ENCODE data around the gene ARHGEF39.
"Not testable (repeated sequence)": the region's sequence is repeated elsewhere in the genome, so short reads cannot be mapped to it uniquely, and the experiment has no call there.

Gene ARHGEF39

DNA sequence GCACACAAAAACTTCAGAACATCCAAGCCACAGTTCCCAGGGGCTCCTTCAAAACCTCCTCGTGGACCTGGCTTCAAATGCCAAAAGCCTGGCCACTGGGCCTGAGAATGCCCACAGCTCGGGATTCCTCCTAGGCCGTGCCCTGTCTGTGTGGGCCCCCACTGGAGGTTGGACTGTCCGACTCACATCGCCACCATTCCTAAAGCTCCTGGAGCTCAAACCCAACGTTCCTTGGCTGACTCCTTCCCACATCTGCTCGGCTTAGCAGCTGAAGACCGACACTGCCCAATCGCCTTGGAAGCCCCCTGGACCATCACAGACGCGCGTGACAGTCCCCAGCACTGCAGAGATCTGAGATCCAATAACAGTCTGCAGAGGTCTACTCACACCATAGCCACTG lies 21.9 kb downstream of the ARHGEF39 start:
- no peaks in the 10 kb centered on the region for H3K36me3 ChIP-seq (ENCODE audit: insufficient read depth, low read depth, low read length)
- H3K4me1 ChIP-seq (ENCODE audit: insufficient read depth, low read length) = peaks cover 3% of the 10 kb centered on the region; the same call in 1 of the 2 replicates
- no peaks in the 10 kb centered on the region for H3K9me3 ChIP-seq (ENCODE audit: insufficient read depth, low read depth, low read length)
- peaks cover 7% of the 10 kb centered on the region; the same call in 1 of the 2 replicates for H3K27me3 ChIP-seq (ENCODE audit: insufficient read depth, low read length)
- H3K27ac ChIP-seq (ENCODE audit: low read length) = no peak overlapping the region
- no peak overlapping the region for H3K9ac ChIP-seq (ENCODE audit: low read depth, low read length)
- no peak overlapping the region for H3K4me3 ChIP-seq (ENCODE audit: low read length)

DNA sequence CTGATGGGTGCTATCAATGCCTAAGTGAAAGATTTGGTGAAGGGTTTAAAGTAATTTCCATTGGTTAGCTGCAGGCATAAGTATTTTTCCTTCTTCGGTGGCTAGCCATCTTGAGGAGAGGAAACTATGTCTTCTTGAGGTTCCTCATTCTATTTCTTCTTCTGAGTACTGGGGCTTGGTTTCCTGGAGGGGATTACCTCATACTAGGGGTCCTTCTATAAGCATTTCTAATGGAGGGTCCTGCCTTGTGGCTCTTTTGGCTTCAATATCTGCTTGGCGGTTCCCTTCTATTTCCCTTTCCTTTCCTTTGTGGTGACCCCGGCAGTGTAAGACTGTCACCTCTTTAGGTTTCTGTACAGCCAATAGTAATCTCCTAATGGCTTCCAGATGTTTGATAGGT lies 23.5 kb downstream of the ARHGEF39 start:
- not testable (repeated sequence) for H3K36me3 ChIP-seq (ENCODE audit: insufficient read depth, low read depth, low read length); H3K27me3 ChIP-seq (ENCODE audit: insufficient read depth, low read length); H3K4me3 ChIP-seq (ENCODE audit: low read length); H3K9ac ChIP-seq (ENCODE audit: low read depth, low read length); H3K9me3 ChIP-seq (ENCODE audit: insufficient read depth, low read depth, low read length); H3K4me1 ChIP-seq (ENCODE audit: insufficient read depth, low read length); H3K27ac ChIP-seq (ENCODE audit: low read length)

DNA sequence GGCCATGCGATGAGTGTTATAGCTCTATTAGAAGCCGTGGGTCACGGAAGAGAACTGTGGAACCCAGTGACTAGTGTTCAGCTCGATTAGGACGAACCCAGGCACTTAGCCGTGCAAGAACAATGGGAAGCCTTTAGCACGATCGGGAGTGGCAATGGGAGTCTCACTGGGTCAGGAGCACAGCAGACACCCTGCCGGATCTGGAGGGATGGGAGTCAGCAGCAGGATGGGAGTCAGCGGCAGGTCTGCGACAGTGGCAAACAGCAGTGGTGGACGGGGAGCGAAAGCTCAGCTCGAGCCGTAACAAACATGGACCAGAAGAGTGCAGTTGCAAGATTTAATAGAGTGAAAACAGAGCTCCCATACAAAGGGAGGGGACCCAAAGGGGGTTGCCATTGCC lies 24.6 kb downstream of the ARHGEF39 start:
- H3K36me3 ChIP-seq (ENCODE audit: insufficient read depth, low read depth, low read length); H3K9me3 ChIP-seq (ENCODE audit: insufficient read depth, low read depth, low read length); H3K4me3 ChIP-seq (ENCODE audit: low read length); H3K27ac ChIP-seq (ENCODE audit: low read length); H3K4me1 ChIP-seq (ENCODE audit: insufficient read depth, low read length); H3K27me3 ChIP-seq (ENCODE audit: insufficient read depth, low read length); H3K9ac ChIP-seq (ENCODE audit: low read depth, low read length): not testable (repeated sequence)

DNA sequence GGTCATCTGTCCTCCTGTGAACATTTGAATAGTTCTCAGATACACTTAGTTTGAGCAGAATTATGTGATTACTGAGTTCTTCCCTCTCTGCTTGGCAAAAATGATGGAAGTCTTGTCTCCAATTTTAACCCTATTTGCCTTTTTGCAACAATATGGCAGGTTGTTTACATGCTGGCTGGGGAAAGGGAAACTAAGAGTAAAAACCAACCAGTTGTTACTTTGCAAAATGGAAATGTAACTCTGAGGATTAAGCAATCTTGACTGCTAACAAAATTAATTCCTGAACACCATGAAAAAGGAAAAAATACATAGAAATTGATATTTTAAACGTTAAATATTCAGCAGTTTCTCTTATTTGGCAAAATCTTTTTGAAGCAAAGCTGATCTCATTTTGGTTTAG lies 25.4 kb downstream of the ARHGEF39 start:
- Histone ChIP-seq H3K4me1 (ENCODE audit: insufficient read depth, low read length) (no peaks in the 10 kb centered on the region), H3K36me3 (ENCODE audit: insufficient read depth, low read depth, low read length) (no peaks in the 10 kb centered on the region), H3K4me3 (ENCODE audit: low read length) (no peak overlapping the region), H3K27ac (ENCODE audit: low read length) (no peak overlapping the region), H3K27me3 (ENCODE audit: insufficient read depth, low read length) (no peaks in the 10 kb centered on the region), H3K9ac (ENCODE audit: low read depth, low read length) (no peak overlapping the region), H3K9me3 (ENCODE audit: insufficient read depth, low read depth, low read length) (no peaks in the 10 kb centered on the region)

DNA sequence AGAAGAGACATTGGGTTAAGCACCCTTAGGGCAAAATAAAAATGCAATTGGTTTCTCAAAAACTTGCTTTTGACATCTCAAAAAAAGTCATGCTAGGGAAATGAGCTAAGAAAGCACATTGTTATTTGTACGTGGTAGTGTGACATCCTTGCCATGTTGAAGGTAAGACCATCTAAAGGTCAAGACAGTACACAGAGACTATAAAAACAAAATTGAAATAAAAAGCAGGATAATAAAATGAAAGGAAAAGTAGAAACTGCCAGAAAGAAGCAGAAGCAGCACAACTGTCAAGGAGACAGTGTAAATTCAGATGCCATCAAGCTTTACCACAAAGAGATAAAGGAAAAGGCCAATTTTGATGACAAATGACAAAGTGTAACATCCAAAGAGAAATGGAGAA lies 25.8 kb downstream of the ARHGEF39 start:
- H3K27me3 ChIP-seq (ENCODE audit: insufficient read depth, low read length); H3K9me3 ChIP-seq (ENCODE audit: insufficient read depth, low read depth, low read length); H3K27ac ChIP-seq (ENCODE audit: low read length); H3K9ac ChIP-seq (ENCODE audit: low read depth, low read length); H3K4me3 ChIP-seq (ENCODE audit: low read length); H3K36me3 ChIP-seq (ENCODE audit: insufficient read depth, low read depth, low read length); H3K4me1 ChIP-seq (ENCODE audit: insufficient read depth, low read length): not testable (repeated sequence)

DNA sequence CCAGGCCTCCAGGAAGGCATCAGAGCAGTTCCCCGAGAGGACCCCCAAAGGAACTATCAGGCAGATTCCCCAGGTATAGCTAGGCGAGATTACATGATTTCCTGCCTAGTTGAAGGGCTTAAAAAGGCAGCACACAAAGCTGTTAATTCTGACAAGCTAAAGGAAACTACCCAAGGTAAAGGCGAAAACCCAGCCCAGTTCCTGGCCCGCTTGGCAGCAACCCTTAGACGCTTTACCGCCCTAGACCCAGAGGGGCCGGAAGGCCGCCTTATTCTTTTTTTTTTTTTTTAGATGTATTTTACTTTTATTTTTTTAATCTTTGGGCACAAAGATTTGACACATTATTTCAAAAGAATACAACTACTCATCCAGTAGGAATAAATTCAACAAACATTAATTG lies 26.2 kb downstream of the ARHGEF39 start:
- not testable (repeated sequence) for H3K27me3 ChIP-seq (ENCODE audit: insufficient read depth, low read length); H3K36me3 ChIP-seq (ENCODE audit: insufficient read depth, low read depth, low read length); H3K4me3 ChIP-seq (ENCODE audit: low read length); H3K27ac ChIP-seq (ENCODE audit: low read length); H3K9ac ChIP-seq (ENCODE audit: low read depth, low read length); H3K4me1 ChIP-seq (ENCODE audit: insufficient read depth, low read length); H3K9me3 ChIP-seq (ENCODE audit: insufficient read depth, low read depth, low read length)

DNA sequence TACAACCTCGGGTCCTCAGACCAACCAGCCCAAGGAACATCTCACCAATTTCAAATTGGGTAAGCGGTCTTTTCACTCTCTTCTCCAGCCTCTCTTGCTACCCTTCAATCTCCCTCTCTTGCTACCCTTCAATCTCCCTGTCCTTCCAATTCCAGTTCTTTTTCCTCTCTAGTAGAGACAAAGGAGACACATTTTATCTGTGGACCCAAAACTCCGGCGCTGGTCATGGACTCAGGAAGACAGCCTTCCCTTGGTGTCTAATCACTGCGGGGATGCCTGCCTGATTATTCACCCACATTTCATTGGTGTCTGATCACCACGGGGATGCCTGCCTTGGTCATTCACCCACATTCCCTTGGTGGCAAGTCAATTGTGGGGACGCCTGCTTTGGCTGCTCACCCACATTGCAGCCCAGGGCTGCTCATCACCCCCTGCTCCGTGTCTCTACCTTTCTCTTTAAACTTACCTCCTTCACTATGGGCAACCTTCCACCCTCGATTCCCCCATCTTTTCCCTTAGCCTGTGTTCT lies 27.5 kb downstream of the ARHGEF39 start:
- H3K27ac ChIP-seq (ENCODE audit: low read length); H3K4me1 ChIP-seq (ENCODE audit: insufficient read depth, low read length); H3K36me3 ChIP-seq (ENCODE audit: insufficient read depth, low read depth, low read length): not testable (repeated sequence)

DNA sequence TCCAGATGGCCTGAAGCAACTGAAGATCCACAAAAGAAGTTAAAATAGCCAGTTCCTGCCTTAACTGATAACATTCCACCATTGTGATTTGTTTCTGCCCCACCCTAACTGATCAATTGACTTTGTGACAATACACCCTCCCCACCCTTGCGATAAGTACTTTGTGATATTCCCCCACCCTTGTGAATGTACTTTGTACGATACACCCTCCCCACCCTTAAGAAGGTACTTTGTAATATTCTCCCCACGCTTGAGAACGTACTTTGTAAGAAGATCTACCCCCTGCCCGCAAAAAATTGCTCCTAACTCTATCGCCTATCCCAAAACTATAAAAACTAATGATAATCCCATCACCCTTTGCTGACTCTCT lies 28.1 kb downstream of the ARHGEF39 start:
- not testable (repeated sequence) for H3K27ac ChIP-seq (ENCODE audit: low read length); H3K9me3 ChIP-seq (ENCODE audit: insufficient read depth, low read depth, low read length); H3K4me3 ChIP-seq (ENCODE audit: low read length); H3K36me3 ChIP-seq (ENCODE audit: insufficient read depth, low read depth, low read length); H3K4me1 ChIP-seq (ENCODE audit: insufficient read depth, low read length); H3K9ac ChIP-seq (ENCODE audit: low read depth, low read length); H3K27me3 ChIP-seq (ENCODE audit: insufficient read depth, low read length)

More for the DNA sequence above, 27.5 kb downstream of the ARHGEF39 start:
- not testable (repeated sequence) for H3K4me3 ChIP-seq (ENCODE audit: low read length); H3K9ac ChIP-seq (ENCODE audit: low read depth, low read length); H3K27me3 ChIP-seq (ENCODE audit: insufficient read depth, low read length); H3K9me3 ChIP-seq (ENCODE audit: insufficient read depth, low read depth, low read length)

DNA sequence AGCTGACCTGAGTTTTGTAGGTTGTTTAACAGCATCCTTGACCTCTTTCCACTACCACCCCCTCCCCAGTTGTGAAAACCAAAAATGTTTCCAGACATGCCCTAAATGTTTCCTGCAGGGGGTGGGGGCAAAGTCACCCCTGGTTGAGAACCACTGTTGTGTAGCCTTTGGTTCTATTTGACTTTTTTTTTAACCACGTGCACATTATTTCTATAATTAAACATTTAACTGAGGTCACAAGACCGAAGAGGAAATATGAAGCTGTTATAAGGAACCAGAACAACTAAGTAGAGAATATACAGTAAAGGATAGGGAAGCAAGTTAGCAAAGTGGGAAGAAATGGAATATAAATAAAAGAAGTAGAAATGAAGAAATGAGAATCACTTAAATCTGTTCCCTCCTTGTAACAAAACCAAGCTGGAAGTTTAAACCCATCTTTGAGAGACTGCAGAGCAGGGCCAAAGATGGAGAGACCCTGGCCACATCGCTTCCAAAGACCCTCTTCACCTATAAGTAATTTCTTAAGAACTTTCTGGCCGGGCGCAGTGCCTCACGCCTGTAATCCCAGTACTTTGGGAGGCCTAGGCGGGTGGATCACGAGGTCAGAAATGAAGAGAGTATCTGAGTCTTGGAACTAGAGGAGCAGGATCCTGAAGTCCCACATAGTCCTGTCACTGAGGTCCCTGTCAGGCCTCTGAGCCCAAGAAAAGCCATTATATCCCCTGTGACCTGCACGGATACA lies 28.7 kb downstream of the ARHGEF39 start:
- Histone ChIP-seq H3K27ac (ENCODE audit: low read length) (no peak overlapping the region), H3K4me3 (ENCODE audit: low read length) (no peak overlapping the region)

DNA sequence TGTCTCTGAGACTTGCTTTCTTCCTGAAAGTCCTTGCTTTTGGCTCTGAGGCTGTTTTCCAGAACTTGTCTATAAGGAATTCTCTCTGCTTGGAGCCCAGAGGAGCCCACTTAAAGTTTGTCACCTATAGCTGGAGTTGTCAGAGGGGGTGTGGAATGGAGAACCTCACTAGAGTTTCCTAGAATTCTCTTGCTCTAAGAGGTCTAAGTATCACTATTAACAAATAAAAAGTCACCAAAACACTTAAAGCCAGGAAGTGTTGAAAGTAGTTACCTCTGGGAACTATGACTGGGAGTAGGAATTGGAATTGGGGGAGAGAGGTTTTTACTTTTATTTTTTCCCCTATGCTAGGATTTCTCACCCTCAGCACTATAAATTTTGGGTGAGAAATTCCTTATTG lies 29.3 kb downstream of the ARHGEF39 start:
- no peak overlapping the region for H3K27ac ChIP-seq (ENCODE audit: low read length)
- no peaks in the 10 kb centered on the region for H3K36me3 ChIP-seq (ENCODE audit: insufficient read depth, low read depth, low read length)
- no peaks in the 10 kb centered on the region for H3K9me3 ChIP-seq (ENCODE audit: insufficient read depth, low read depth, low read length)
- H3K9ac ChIP-seq (ENCODE audit: low read depth, low read length) = no peak overlapping the region
- no peak overlapping the region for H3K4me3 ChIP-seq (ENCODE audit: low read length)
- no peaks in the 10 kb centered on the region for H3K27me3 ChIP-seq (ENCODE audit: insufficient read depth, low read length)
- H3K4me1 ChIP-seq (ENCODE audit: insufficient read depth, low read length) = no peaks in the 10 kb centered on the region

More for the DNA sequence above, 28.7 kb downstream of the ARHGEF39 start:
- H3K36me3 ChIP-seq (ENCODE audit: insufficient read depth, low read depth, low read length) = no peaks in the 10 kb centered on the region
- H3K9me3 ChIP-seq (ENCODE audit: insufficient read depth, low read depth, low read length) = no peaks in the 10 kb centered on the region
- H3K27me3 ChIP-seq (ENCODE audit: insufficient read depth, low read length) = no peaks in the 10 kb centered on the region
- no peaks in the 10 kb centered on the region for H3K4me1 ChIP-seq (ENCODE audit: insufficient read depth, low read length)
- H3K9ac ChIP-seq (ENCODE audit: low read depth, low read length) = no peak overlapping the region

DNA sequence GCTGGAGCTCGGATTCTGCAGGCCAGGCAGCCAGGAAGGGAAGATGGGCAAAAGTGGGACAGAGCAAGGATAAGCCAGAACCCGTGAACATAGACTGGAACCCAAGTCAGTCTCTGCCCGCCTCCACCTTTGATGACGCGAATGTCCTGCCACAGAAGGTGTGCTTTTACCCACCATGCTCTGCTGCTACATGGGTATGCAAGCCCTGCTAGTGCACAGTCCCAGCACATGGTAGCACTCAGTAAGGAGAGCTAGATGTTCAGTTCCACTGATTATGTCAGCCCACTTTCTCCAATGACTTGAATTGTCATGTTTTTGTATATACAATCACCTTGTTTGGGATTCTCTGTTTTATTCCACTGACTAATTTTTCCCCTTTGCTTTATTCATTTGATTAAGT lies 35.4 kb downstream of the ARHGEF39 start:
- H3K4me3 ChIP-seq (ENCODE audit: low read length) = no peak overlapping the region
- H3K27ac ChIP-seq (ENCODE audit: low read length) = no peak overlapping the region

DNA sequence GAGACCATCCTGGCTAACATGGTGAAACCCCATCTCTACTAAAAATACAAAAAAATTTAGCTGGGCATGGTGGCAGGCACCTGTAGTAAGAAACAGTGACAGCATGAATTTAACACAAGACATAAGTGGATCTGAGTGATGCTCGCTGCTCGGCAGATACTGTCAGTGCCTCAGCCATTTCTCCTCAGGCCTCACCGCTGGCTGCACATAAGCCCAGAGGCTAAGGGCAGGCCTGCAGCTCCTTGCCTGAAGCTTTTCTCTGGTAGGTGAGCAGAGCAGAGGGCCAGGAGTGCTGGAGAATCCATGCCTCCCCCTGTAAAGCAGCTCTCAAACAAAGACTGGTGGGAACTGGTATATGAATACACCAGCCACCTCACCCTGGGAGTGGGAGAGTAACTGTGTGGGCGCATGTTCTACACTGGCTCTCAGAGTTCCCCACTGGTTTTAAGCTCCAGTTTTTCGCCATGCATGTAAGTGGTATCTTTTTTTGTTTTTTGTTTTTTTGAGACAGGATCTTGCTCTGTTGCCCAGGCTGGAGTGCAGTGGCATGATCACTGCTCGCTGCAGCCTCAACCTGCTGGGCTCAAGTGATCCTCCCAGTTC lies 36.5 kb downstream of the ARHGEF39 start:
- Histone ChIP-seq H3K36me3 (ENCODE audit: insufficient read depth, low read depth, low read length) (no peaks in the 10 kb centered on the region), H3K9me3 (ENCODE audit: insufficient read depth, low read depth, low read length) (no peaks in the 10 kb centered on the region), H3K27me3 (ENCODE audit: insufficient read depth, low read length) (no peaks in the 10 kb centered on the region), H3K4me1 (ENCODE audit: insufficient read depth, low read length) (no peaks in the 10 kb centered on the region), H3K4me3 (ENCODE audit: low read length) (no peak overlapping the region), H3K9ac (ENCODE audit: low read depth, low read length) (no peak overlapping the region), H3K27ac (ENCODE audit: low read length) (no peak overlapping the region)

More for the DNA sequence above, 35.4 kb downstream of the ARHGEF39 start:
- Histone ChIP-seq H3K9me3 (ENCODE audit: insufficient read depth, low read depth, low read length) (no peaks in the 10 kb centered on the region), H3K4me1 (ENCODE audit: insufficient read depth, low read length) (no peaks in the 10 kb centered on the region), H3K27me3 (ENCODE audit: insufficient read depth, low read length) (no peaks in the 10 kb centered on the region), H3K9ac (ENCODE audit: low read depth, low read length) (no peak overlapping the region), H3K36me3 (ENCODE audit: insufficient read depth, low read depth, low read length) (no peaks in the 10 kb centered on the region)

All from iPS-20b (cell line).